Left ventricle myocardium inferior (tissue), 1 donor: ENCODE measurements around the gene PROSER2. TPM values are rescaled to one million over a fixed set of nuclear protein-coding genes. Genes with fewer than 3 reads are reported as not detected.

ENCODE experiments used
- DNase-seq: peaks from one replicate; pipeline ENCODE4 v3.0.0-alpha.2; 2020
- H3K27ac ChIP-seq: fragments of 200-600 bp; replicated peaks from 2 replicates; pipeline ENCODE4 v1.8.0; 2021
- H3K27me3 ChIP-seq: fragments of 200-600 bp; 2 replicates; pipeline ENCODE4 v1.8.0; 2021; ENCODE audit warnings: low read depth
- H3K36me3 ChIP-seq: fragments of 200-600 bp; 2 replicates; pipeline ENCODE4 v1.8.0; 2021
- H3K4me1 ChIP-seq: fragments of 200-600 bp; 2 replicates; pipeline ENCODE4 v1.8.0; 2021
- H3K4me3 ChIP-seq: fragments of 200-600 bp; 2 replicates; pipeline ENCODE4 v1.8.0; 2021; ENCODE audit warnings: mild to moderate bottlenecking, moderate library complexity
- H3K9me3 ChIP-seq: fragments of 200-600 bp; replicated peaks from 2 replicates; pipeline ENCODE4 v1.8.0; 2021
- intact Hi-C: fragments of 100-400 bp; cut with micrococcal nuclease; formaldehyde crosslinking; loops from one replicate; pipeline ENCODE4 v1.11.0; 2022
- total RNA-seq: library from RNA; stranded (reverse); fragmentation: NEBNext Ultra II Directional; extraction: Animal tissue kit (Norgen Biotek cat#: 25700); gene quantifications from one replicate; pipeline ENCODE4 v1.2.1, GENCODE V29; 2021
- TF ChIP-seq, protein P1 (sequence below): fragments of 200-600 bp; IDR thresholded peaks from 2 replicates; pipeline ENCODE4 v1.8.0; 2021; ENCODE audit warnings: antibody characterized with exemption, mild to moderate bottlenecking, borderline replicate concordance
- donor health status: DM: no; HTN: yes; CAD: no; lungs with severe emphysema.

Gene PROSER2
- total RNA-seq, 1 donor from 2014 or later: 0.52 TPM

DNA sequence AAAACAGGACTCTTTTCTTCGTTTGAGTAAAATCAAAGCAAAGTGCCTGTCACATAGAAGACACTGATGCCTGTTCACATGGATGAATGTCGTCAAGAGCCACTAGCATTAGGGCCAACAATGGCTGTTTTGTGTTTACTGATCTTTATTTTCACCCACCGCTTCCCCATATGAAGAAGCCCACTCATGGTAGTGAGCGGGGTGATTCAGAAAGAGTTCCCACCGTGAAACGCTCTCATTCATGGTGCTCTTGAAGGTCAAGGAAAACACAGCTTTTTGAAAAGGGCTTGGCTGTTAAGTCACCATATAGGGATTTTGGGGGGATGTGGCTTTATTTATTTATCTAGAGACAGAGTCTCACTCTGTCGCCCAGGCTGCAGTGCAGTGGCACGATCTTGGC is 12.5 kb downstream of the PROSER2 start:
- TF ChIP-seq, protein P1, sequence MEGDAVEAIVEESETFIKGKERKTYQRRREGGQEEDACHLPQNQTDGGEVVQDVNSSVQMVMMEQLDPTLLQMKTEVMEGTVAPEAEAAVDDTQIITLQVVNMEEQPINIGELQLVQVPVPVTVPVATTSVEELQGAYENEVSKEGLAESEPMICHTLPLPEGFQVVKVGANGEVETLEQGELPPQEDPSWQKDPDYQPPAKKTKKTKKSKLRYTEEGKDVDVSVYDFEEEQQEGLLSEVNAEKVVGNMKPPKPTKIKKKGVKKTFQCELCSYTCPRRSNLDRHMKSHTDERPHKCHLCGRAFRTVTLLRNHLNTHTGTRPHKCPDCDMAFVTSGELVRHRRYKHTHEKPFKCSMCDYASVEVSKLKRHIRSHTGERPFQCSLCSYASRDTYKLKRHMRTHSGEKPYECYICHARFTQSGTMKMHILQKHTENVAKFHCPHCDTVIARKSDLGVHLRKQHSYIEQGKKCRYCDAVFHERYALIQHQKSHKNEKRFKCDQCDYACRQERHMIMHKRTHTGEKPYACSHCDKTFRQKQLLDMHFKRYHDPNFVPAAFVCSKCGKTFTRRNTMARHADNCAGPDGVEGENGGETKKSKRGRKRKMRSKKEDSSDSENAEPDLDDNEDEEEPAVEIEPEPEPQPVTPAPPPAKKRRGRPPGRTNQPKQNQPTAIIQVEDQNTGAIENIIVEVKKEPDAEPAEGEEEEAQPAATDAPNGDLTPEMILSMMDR: no peak
- Histone ChIP-seq H3K4me3 (no peak overlapping the region), H3K27me3 (no peaks in the 10 kb centered on the region), H3K36me3 (no peaks in the 10 kb centered on the region), H3K27ac (no peak overlapping the region), H3K9me3 (no peaks in the 10 kb centered on the region), H3K4me1 (peaks cover 8% of the 10 kb centered on the region)
- no peak for DNase-seq
- intact Hi-C loops: no loop called here

DNA sequence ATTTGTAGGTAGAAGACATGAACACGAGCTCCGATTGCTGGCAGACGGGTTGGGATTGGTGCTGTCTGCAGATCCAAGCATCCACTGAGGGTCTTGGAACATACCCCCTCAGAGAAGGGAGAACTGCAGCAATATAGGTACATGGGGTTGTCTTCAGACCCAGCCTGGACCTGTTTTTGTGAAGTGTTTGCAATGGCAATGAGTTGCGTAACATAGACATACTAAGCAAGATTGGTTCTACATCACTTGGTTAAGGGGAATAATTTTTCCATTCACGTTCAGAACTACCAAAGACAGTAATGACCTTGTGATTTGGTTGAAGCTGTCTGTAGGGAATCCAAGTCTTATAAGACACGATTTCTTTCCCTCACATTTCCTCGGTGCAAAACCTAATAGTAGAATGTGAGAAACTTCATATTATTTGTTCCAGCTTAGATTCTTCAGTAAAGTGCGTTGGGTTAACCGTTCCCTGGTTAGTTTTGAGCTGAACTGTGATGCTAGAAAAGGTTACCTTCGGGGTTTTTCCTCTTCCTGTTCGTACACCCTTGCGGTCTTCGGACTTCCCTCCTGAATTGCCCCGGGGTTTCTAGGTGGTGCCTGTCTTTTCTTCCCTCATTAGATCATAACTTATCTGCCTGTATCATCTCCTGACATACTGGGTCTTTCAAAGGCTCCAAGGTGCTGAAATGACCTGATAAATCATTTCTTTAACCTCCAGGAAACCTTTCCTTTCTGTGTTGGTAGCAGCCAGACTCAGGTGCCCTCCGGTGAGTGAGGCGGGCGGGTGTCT is 14.4 kb downstream of the PROSER2 start:
- peaks cover 8% of the 10 kb centered on the region for H3K4me1 ChIP-seq
- H3K4me3 ChIP-seq: no peak overlapping the region
- no peaks in the 10 kb centered on the region for H3K27me3 ChIP-seq
- H3K36me3 ChIP-seq: no peaks in the 10 kb centered on the region
- TF ChIP-seq, protein P1: no peak
- H3K9me3 ChIP-seq: no peaks in the 10 kb centered on the region
- intact Hi-C loops: no loop called here
- no peak for DNase-seq
- no peak overlapping the region for H3K27ac ChIP-seq

DNA sequence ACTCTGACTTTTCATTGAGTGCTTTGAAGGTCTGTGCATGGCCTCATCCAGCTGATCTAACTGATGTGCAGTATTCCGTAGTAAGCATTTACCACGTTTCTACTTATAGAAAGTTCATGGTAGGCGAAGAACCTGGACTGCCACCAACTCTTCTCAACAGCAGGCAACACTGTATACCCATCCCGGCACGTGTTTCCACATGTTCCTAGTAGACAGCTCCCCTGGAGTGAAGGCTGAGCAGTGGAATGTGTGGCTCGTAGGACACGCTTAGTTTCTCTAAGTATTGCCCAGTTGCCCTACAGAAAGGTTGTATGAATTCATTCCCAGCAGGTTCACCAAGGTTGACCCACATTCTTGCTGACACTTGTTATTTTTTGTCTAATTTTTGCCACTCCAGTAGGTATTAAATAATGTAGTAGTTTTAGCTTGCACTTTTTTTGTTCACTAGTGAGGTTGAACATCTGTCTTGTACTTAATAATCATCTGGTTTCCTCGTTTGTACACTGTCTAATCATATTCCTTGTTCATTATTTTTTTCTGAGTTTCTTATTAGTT is 15.2 kb downstream of the PROSER2 start:
- intact Hi-C loops: no loop called here
- no peaks in the 10 kb centered on the region for H3K36me3 ChIP-seq
- no peak for DNase-seq

DNA sequence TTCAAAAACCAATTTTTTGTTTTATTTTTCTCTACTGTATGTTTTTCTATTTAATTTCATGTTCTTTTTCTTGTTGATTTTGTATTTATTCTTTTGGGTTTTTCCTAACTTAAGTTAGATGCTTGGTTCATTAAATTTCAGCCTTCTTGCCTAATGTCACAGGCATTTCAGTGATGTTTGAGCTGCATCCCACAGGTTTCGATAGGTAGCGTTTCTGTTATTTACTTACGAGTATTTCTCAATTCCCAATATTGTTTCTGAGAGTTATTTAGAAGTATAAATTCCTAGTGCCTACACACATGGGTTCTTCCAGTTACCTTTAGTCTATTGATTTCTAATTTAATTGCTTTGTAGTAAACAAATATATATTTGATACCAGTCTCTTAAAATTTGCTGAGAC is 18.2 kb downstream of the PROSER2 start:
- H3K4me1 ChIP-seq: peaks cover 8% of the 10 kb centered on the region
- intact Hi-C loops: no loop called here
- H3K27me3 ChIP-seq: no peaks in the 10 kb centered on the region
- H3K9me3 ChIP-seq: no peaks in the 10 kb centered on the region
- no peak overlapping the region for H3K27ac ChIP-seq
- no peak overlapping the region for H3K4me3 ChIP-seq
- no peak for DNase-seq
- TF ChIP-seq, protein P1: no peak
- no peaks in the 10 kb centered on the region for H3K36me3 ChIP-seq

More for the DNA sequence above, 15.2 kb downstream of the PROSER2 start:
- Histone ChIP-seq H3K4me1 (peaks cover 8% of the 10 kb centered on the region), H3K27me3 (no peaks in the 10 kb centered on the region), H3K9me3 (no peaks in the 10 kb centered on the region), H3K4me3 (no peak overlapping the region), H3K27ac (no peak overlapping the region)
- TF ChIP-seq, protein P1: no peak

DNA sequence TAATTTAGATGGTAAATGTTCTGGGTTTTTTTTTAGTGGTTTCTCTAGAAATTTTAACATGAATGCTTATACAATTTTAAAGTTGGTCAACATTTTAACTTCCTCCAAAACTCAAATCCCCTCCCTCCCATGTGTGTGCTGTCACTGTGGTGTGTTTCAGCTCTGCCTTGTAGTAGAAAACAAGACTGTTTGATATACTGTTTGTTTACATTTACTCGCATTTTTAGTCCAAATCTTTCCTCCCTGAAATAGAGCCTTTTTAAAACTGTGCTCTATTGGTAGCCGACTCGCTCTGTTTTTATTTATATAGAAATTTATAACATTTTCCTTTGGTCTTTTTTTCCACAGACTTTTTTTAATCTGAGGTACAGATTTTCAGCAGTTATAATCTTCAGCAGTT is 19.3 kb downstream of the PROSER2 start:
- Histone ChIP-seq H3K4me1 (peaks cover 8% of the 10 kb centered on the region), H3K27ac (no peak overlapping the region), H3K9me3 (no peaks in the 10 kb centered on the region), H3K4me3 (no peak overlapping the region), H3K27me3 (no peaks in the 10 kb centered on the region), H3K36me3 (no peaks in the 10 kb centered on the region)
- DNase-seq: no peak
- TF ChIP-seq, protein P1: no peak
- intact Hi-C loops: no loop called here
